EH (cell line): ENCODE measurements around the gene LETM1.
"Not testable (repeated sequence)": the region's sequence is repeated elsewhere in the genome, so short reads cannot be mapped to it uniquely, and the experiment has no call there.

Experiments
- DNase-seq: peaks from one replicate; pipeline ENCODE4 v3.0.0-alpha.2; 2015; ENCODE audit warnings: low read depth

Gene LETM1

GRCh38 chr4:1851575-1852410 is 4.2 kb downstream of the LETM1 start:
- peak; percentile 25 for DNase-seq

GRCh38 chr4:1851160-1851559 is 4.8 kb downstream of the LETM1 start:
- DNase-seq = no peak

GRCh38 chr4:1850276-1850675 is 5.7 kb downstream of the LETM1 start:
- no peak for DNase-seq

- no peak for DNase-seq
Measured at GRCh38 chr4:1846580-1846979, 9.4 kb downstream of the LETM1 start.

- not testable (repeated sequence) for DNase-seq
Measured at GRCh38 chr4:1844618-1845017, 11.3 kb downstream of the LETM1 start.

GRCh38 chr4:1843852-1844251 is 12.1 kb downstream of the LETM1 start:
- DNase-seq = no peak

GRCh38 chr4:1842993-1843448 is 12.9 kb downstream of the LETM1 start:
- DNase-seq = peak; percentile 95

- DNase-seq = no peak
Measured at GRCh38 chr4:1842339-1842895, 13.5 kb downstream of the LETM1 start.

- DNase-seq = no peak
Measured at GRCh38 chr4:1841887-1842210, 14.1 kb downstream of the LETM1 start.

GRCh38 chr4:1841201-1841886 is 14.6 kb downstream of the LETM1 start:
- no peak for DNase-seq

GRCh38 chr4:1839282-1839681 is 16.7 kb downstream of the LETM1 start:
- no peak for DNase-seq

- DNase-seq = no peak
Measured at GRCh38 chr4:1837069-1837468, 18.9 kb downstream of the LETM1 start.

GRCh38 chr4:1836650-1837049 is 19.3 kb downstream of the LETM1 start:
- DNase-seq = no peak

- not testable (repeated sequence) for DNase-seq
Measured at GRCh38 chr4:1835836-1836235, 20.1 kb downstream of the LETM1 start.

GRCh38 chr4:1834047-1834775 is 21.7 kb downstream of the LETM1 start:
- DNase-seq = no peak

GRCh38 chr4:1833307-1834046 is 22.5 kb downstream of the LETM1 start:
- DNase-seq = no peak

GRCh38 chr4:1832690-1833089 is 23.3 kb downstream of the LETM1 start:
- no peak for DNase-seq

GRCh38 chr4:1831331-1831730 is 24.6 kb downstream of the LETM1 start:
- no peak for DNase-seq

GRCh38 chr4:1830642-1831228 is 25.2 kb downstream of the LETM1 start:
- no peak for DNase-seq

GRCh38 chr4:1830234-1830633 is 25.7 kb downstream of the LETM1 start:
- DNase-seq = no peak
